Fibroblast of lung (primary cell): Measurements from ENCODE around the gene SEC16A.

Experiments used
- EZH2 ChIP-seq: IDR thresholded peaks from 2 replicates; pipeline ENCODE4 v1.5.1; 2012; ENCODE audit warnings: low read length, control low read depth, mild to moderate bottlenecking; ENCODE audit errors: missing control alignments
- TF ChIP-seq, protein P1 (sequence below), 2 donors: IDR thresholded peaks in 1 of 2; conservative IDR thresholded peaks in 1 of 2; 1 replicate in 1 of 2; 2 replicates in 1 of 2; pipeline ENCODE4 v1.5.1; 2011 to 2012; ENCODE audit warnings: low read length in 2 of 2, control low read depth in 1 of 2, inconsistent platforms in 1 of 2, low read depth in 1 of 2, mild to moderate bottlenecking in 1 of 2

DNA sequence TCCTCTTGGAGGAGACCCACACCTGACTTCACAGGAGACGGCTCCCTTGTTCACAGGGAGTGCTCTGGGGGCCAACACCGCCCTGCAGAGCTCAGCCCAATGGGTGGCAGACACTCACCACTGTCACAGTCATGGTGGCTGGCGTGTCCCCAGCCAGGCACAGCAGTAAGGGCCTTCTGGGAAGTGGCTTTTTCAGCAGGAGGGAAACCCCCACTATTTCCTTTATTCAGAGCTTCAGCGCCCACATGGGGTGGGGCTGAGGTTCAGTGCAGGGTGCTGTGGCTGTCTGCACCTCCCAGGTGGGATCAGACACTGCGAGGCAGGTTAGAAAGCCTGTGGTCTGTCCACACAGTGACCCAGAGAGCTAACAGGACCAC, 79.3 kb downstream of the SEC16A start:
- TF ChIP-seq, protein P1, sequence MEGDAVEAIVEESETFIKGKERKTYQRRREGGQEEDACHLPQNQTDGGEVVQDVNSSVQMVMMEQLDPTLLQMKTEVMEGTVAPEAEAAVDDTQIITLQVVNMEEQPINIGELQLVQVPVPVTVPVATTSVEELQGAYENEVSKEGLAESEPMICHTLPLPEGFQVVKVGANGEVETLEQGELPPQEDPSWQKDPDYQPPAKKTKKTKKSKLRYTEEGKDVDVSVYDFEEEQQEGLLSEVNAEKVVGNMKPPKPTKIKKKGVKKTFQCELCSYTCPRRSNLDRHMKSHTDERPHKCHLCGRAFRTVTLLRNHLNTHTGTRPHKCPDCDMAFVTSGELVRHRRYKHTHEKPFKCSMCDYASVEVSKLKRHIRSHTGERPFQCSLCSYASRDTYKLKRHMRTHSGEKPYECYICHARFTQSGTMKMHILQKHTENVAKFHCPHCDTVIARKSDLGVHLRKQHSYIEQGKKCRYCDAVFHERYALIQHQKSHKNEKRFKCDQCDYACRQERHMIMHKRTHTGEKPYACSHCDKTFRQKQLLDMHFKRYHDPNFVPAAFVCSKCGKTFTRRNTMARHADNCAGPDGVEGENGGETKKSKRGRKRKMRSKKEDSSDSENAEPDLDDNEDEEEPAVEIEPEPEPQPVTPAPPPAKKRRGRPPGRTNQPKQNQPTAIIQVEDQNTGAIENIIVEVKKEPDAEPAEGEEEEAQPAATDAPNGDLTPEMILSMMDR (conservative IDR thresholded peaks at IDR 0.05 in 1 of 2, IDR thresholded peaks at IDR 0.05 in 1 of 2; ENCODE audit: low read depth in 1 of 2, low read length in 2 of 2), result no peak
- no peak for TF ChIP-seq EZH2
